HG03565 (cell line): ENCODE data around the gene ITSN1.
"Not testable (repeated sequence)": the region's sequence is repeated elsewhere in the genome, so short reads cannot be mapped to it uniquely, and the experiment has no call there.

Experiments used
- ATAC-seq: cut with Tn5 transposase; IDR thresholded peaks from one replicate; pipeline ENCODE4 v1.9.1; 2021; ENCODE audit warnings: mild to moderate bottlenecking, moderate library complexity; ENCODE audit not compliant: unreplicated experiment

Gene ITSN1

DNA sequence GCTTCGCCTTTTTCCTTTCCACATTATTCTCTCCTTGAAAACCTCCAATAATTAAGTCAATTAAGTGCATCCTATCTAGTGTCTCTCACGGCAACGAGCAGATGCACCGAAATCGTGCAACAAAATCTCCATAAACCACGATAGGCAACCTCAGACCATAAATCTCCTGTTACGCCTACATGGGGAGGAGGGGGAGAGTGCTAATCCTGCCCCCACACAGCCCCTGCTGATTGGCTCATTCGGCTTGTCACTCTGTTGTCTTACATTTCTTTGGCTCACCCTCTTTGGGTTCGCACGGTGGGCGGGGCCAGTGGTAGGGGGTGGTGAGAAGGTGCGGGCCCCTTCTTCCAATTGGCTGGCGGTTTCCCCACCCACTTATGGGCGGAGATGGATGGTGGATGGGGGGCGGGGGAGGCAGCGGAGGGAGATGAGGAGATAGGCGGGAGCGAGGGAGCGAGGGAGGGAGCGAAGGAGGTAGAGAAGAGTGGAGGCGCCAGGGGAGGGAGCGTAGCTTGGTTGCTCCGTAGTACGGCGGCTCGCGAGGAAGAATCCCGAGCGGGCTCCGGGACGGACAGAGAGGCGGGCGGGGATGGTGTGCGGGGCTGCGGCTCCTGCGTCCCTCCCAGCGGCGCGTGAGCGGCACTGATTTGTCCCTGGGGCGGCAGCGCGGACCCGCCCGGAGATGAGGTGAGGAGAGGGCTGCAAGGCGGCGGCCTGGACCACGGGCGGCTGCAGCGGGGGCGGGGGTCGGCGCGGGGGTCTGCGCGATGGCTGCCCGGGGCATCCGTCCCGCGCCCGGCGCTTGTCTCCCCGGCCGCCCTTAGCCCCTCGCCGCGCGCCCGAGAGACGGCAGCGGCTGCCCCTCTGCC is at the start of gene ITSN1:
Gene ITSN1 (plus strand): TSS at position 475 of the 869 bp plus-strand sequence. CDS start 76,328 bp downstream, outside the sequence.
- ATAC-seq = peak; percentile 74

DNA sequence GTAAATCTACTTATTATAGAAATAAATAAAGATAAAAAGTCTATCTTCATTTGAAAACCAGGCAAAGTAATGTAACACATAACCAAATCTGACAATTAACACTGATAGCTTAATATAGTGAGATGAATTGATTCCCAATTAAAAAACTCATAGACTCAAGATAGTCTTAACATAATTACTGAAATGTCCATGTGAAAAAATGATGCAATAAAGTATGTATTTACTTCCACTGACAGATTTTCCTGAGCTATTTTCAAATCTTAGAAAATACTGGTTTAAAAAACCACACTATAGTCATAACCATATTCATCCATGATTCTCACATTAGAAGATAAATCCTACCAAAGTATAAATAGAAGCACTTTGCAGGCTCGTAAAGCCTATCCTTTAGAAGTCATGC is 44.2 kb upstream of the ITSN1 start:
- ATAC-seq = no peak

DNA sequence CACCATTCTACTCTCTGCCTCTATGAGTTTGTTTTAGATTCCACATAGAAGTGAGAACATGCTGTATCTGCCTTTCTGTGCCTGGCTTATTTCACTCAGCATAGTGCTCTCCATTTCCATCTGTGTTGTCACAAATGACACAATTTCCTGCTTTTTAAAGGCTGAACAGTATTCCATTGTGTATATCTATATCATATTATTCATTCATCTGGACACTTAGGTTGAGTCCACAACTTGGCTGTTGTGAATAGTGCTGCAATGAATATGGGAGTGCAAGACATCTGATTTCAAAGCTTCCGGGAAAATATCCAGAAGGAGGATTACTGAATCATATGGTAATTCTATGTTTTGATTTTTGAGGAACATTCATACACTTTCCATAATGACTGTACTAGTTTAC is 33.7 kb upstream of the ITSN1 start:
- ATAC-seq = no peak

DNA sequence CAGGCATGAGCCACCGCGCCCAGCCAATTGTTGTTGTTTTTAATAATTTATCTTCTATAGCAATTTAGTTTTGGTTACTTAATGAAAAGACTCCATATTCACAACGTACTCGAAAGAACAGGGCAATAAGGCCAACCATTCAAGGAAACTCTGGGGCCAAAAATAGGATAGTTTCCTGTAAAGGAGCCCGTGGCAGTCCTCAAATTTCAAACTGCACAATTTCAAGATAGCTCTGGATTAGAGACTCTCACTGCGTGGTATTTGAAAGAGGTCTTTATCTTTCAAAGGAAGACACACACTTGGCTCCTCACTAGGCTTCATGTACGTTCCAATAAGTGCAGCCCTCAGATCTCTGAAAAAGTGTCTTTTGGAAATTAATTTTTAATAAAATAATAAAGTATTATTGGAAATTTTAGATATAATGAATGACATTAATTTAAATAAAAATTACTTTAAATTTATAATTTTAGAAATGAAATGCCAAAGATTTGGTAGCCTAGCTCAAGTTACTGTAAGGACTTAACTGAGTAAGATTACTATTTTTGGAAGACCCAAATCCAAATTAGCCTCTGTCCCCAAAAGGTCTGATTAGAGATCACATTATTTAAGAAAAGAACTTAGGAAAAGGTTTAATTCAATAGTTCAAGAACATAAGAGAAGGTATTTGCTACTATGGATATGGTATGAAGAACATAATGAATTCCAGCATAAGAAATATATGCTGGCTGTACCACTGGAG is 31.1 kb upstream of the ITSN1 start:
- ATAC-seq = no peak

DNA sequence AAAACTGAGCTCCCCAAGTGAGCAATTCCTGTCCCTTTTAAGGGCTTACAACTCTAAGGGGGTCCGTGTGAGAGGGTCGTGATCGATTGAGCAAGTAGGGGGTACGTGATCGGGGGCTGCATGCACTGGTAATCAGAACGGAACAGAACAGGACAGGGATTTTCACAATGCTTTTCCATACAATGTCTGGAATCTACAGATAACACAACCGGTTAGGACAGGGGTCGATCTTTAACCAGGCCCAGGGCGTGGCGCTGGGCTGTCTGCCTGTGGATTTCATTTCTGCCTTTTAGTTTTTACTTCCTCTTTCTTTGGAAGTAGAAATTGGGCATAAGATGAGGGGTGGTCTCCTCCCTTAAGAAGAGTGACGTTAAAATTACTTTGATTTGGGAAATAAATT is 24.7 kb upstream of the ITSN1 start:
- not testable (repeated sequence) for ATAC-seq

DNA sequence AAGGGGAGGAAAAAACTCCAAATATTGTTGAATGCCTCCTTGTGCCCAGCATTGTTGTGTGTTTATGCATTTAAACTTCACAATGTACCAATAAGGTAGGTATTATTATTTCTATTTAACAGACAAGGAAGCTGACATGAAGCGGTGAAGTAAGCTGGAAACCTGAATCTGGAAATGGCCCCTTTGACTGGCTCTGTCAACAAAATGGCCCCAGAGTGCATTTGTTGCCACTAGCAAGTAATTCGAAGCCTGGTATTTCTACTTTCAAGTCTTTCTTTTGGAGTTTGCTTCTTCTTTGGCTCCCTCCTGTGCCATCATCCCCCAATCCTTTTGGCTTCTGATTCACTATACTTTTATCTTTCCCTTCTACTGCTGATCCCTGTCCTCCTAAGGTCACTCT is 23.9 kb upstream of the ITSN1 start:
- ATAC-seq = no peak

DNA sequence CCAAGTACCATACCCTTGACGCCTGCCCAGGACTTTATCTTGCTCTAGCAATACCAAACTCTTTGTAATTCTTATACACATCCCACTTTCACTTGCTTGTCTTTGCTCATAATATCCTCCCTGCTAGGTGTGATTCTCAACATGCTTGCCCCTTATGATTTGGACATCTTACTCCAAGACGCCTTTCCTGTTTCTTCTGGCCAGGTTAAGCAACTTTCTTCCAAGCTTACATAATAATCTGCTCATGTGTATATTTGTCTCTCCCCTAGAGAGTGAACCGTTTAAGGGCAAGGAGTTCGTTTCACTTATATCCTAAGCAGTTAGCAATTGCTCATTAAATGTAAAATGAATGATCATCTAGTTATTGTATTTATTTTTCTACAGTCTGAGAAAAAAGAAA is 22.6 kb upstream of the ITSN1 start:
- ATAC-seq = no peak

DNA sequence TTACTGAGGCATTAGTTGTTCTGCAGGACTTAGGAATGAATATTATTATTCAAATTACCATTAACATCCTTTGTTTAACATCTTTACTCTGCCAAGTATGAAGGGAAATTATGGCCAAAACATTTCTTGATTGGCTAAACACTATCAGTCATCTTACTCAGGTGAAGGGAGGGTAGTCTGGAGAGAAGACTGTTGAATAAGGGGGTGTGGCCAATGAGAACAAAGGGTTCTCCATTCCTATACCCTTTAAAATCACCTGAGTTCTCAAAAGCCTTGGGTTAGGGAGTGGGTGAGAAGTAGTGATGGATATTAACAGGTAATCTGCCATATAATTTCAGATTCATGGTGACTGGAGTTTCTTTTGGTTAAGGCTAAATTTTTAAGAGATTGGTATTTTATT is 20.0 kb upstream of the ITSN1 start:
- ATAC-seq = no peak

DNA sequence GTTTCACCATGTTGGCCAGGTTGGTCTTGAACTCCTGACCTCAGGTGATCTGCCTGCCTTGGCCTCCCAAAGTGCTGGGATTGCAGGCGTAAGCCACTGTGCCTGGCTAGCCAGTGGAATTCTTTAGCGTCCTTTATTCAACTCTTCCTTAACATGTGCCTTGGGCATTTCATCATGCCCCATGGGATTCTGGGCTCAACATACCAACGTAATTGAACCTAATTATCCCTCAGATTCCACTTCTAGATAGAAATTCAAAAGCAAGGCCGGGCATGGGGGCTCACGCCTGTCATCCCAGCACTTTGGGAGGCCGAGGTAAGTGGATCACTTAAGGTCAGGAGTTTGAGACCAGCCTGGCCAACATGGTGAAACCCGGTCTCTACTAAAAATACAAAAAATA is 16.1 kb upstream of the ITSN1 start:
- not testable (repeated sequence) for ATAC-seq

DNA sequence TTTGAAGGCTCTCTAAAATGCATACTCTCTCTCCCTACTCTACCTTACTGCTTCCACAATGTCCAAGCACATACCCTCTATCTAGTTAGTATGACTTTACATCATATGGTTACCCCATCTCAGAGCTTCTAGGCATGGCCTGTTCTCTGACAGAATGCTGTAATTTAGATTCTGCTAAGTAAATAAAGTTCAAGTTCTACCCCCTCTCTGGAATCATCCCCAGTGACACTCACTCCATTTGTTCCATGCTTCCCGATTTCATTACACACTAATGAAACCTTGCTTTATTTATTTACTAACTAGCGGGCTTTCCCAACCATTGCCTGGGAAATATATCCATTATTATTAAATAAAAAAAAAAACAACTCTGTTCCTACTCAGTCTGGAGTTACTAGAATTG is 8.0 kb upstream of the ITSN1 start:
- ATAC-seq = no peak

DNA sequence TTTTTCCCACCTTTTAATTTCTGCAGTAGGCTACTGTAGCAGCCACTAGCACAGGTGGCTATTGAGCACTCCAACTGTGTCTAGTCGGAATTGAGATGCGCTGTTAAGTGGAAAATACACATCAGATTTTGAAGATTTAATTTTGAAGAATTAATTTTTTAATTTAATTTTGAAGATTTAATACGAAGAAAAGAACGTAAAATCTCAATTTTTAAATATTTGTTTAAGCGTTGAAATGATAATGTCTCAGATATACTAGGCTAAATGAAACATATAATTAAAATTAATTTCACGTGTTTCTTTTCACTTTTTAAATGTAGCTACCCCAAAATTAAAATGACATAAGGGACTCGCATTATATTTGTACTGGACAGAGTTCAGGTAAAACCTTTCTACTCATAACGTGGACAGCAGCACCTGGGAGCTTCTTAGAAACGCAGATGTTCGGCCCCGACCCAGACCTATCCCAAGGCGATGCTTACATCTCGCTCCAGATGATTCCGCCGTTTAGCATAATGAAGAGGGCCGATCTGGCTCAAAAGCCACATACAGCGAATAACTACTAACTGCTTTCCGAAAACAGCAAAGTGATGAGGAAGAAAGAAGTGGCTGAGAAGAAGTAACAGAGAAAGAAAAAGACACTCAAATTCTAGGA is 1.5 kb upstream of the ITSN1 start:
- no peak for ATAC-seq

DNA sequence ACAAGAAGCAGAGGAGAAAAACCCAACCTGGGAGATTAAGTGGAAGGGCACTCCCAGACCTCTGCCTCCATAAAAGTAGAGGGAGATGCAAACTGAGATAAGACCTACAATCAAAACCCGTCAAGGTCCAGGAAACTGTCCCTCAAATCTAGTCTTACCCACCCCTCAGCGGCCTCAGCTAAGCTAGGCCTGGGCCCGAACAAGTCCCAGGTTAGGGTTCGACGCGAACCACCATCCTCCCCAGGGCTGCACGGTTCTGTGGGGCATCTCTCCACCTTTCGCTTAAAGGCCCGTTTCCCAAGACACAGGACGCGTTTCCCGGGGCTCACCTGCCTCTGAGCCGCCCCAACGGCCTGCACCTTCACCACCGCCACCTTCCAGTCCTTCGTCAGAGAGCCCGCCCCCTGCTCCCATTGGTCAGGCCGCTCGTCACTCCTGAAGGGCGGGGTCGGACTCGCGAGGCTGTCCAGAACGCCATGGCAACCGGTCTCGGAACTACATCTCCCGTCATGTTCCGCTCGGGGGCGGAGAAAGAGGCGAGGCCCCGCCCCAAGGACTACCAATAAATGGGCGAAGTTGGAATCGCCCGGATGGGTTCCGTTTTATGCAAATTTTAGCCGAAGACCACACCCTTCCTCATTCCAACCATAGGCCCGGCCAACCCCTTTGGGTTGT is 812 bp upstream of the ITSN1 start, which contains the start of gene CRYZL1:
Gene CRYZL1 (minus strand): TSS at position 390 of the 675 bp plus-strand sequence. CDS start 10,190 bp downstream, outside the sequence.
- peak; percentile 80 for ATAC-seq

DNA sequence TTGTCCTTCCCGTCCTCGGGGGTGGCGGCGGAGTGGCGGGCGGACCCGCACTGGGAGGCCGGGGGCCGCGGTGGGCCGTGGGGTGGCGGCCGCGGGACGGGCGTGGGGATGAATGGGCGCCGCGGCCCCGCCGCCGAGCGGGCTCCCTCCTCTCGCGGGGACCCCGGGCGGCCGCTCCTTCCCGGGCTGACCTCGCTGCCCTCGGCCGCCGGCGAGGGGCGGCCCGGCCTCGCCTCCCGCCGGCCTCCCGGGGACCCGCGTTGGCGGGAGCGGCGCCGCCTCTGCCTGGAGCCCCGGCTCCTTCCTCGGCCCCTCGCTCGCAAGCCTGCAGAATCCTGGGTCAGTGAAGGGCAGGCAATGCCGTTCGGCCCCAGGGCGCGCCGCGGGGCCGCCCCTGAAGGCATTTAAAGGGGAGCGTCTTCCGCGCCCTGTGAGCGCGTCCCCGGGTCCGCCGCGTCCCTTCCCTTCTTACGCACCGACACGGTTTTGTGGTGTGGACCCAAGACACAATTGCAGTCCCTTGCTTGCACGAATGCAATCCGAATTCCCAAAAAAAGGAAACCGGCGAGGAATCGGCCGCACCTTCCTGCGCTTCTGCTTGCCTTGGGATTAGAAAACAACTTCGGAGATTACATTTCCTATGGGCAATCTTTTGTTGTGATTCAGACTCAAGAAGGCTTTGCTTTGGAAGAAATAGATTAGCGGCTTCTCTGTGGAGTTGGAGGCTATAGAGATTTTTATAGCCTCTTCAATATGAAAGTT is 776 bp downstream of the ITSN1 start:
- ATAC-seq = no peak

DNA sequence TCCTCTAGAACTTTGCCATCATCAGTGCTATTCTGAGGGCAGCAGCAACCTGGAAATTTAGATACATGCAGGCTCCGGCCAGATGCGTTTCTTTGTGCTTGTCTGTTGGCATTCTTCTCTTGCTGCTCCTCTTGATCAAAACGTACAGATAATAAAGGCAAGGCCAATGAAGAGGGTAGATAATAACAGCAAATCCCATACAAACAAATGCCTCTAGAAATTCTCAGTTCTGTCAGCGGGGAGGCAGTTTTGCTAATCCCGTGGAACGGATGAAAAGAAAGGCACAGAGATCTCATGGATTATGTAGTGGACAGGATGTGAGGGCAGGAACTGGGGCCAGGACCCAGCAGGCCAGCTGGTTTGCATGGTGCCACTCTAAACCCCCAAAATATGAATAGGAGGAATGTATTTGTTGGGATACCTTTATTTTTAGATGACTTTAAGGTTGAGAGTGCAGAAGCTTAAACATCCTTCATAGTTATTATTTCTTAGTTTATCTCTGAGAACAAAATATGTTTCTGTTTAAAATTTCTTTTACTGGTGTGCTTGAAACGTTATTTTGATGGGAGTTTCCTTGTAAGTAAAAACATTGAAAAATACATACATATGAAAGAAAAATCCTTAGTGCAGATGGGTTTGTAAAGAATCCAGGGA is 1.5 kb downstream of the ITSN1 start:
- ATAC-seq = no peak

DNA sequence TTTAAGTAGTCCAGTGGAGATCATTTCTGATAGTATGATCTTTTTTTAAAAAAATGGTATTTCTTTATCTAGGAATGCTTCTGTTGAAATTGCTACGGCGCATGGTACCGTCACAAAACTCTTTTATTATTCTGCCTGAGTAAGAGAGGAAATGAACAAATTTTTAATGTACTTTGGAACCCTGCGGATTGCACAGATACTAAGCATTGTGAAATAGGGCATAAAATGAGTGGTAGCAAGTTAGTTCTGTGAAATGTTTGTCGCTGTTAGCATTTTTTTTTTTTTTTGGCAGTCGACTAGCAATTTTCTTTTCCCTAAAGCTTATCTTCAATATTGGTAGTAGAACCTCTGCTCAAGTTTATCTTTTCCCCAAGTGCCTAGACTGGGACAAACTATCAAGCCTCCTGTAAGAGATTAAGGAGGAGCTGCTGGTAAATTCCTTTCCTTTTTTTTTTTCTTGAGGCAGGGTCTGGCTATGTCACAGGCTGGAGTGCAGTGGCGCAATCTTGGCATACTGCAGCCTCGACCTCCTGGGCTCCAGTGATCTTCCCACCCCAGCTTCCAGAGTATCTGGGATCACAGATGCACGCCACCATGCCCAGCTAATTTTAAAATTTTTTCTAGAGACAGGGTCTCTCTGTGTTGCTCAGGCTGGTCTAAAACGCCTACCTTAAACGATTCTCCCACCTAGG is 2.2 kb downstream of the ITSN1 start:
- no peak for ATAC-seq

DNA sequence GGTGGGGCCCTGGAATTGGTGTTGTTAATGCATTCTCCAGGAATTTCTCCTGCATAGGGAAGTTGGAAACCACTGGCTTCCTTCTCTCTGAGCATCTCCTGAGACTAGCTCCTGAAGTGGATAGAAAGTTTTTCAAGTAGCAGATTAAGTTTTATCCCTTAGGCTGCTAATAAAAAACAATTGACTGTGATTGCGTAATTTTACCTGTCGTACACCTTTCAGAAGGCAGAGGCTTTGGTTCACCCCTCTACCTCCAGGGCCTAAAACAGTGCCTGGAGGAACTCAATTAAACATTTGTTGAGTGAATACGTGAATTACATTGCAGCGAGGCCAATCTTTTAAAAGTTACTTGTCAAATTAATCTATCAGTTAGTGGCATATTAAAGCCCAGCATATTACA is 3.4 kb downstream of the ITSN1 start:
- ATAC-seq = no peak

DNA sequence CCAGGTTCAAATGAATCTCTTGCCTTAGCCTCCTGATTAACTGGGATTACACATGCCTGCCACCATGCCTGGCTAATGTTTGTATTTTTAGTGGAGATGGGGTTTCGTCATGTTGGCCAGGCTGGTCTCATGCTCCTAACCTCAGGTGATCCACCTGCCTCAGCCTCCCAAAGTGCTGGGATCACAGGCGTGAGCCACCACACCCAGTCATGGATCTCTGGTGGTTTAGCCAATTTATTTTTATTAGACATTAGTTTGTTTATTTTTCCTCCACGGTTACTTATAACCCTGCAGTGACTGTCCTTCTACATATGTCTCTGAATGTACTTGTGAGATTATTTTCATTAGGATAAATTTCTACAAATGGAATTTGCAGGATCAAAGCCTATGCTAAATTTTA is 5.3 kb downstream of the ITSN1 start:
- ATAC-seq = no peak

DNA sequence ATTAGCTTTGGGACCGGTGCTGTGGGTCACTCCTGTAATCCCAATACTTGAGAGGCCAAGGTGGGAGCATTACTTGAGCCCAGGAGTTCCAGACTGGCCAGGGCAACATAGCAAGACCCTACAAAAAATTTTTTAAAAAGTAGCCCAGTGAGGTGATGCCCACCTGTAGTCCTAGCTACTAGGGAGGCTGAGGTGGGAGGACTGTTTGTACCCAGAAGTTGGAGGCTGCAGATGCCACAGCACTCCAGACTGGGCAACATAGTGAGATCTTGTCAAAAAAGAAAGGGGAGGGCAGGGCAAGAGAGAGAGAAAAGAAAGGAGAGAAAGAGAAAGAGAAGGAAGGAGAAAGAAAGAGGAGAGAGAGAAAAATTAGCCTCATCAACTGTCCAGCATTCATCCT is 6.3 kb downstream of the ITSN1 start:
- no peak for ATAC-seq

DNA sequence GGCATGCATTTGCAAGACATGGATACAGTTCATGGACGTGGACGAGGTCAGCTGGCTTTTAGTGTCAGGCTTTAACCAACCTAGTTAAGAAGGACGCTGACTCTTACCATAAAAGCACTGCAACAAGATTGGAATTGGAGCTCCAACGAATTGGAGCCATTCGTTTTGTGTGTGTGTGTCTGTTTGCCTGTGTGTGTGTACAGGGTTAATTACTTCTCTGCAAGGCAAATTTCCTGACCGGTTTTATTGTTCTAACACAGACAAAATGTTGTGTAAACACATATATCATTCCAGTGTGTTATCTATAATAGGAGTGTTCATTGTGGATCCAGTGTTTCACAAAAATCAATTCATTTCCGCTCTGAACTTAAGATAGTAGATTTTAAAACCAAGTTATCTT is 7.9 kb downstream of the ITSN1 start:
- no peak for ATAC-seq
